HG02884 (cell line): Measurements from ENCODE around the gene PSMD4.

Source experiments
- ATAC-seq: cut with Tn5 transposase; IDR thresholded peaks from one replicate; pipeline ENCODE4 v1.9.1; 2021; ENCODE audit warnings: mild to moderate bottlenecking, moderate library complexity; ENCODE audit not compliant: unreplicated experiment

PSMD4 gene

GRCh38 chr1:151293093-151293492 is 38.6 kb downstream of the PSMD4 start:
- no peak for ATAC-seq

- ATAC-seq = no peak
Measured at GRCh38 chr1:151294742-151295462, 40.4 kb downstream of the PSMD4 start.

- ATAC-seq = no peak
Measured at GRCh38 chr1:151309811-151310323, 55.3 kb downstream of the PSMD4 start.

GRCh38 chr1:151311011-151311410 is 56.5 kb downstream of the PSMD4 start:
- ATAC-seq = no peak

GRCh38 chr1:151311589-151312331 is 57.2 kb downstream of the PSMD4 start:
- ATAC-seq = no peak

- ATAC-seq = no peak
Measured at GRCh38 chr1:151312411-151312810, 57.9 kb downstream of the PSMD4 start.

- ATAC-seq = no peak
Measured at GRCh38 chr1:151312826-151313225, 58.3 kb downstream of the PSMD4 start.

- no peak for ATAC-seq
Measured at GRCh38 chr1:151313501-151313900, 59.0 kb downstream of the PSMD4 start.

- ATAC-seq = no peak
Measured at GRCh38 chr1:151314137-151314875, 59.8 kb downstream of the PSMD4 start.

- no peak for ATAC-seq
Measured at GRCh38 chr1:151315565-151316235, 61.2 kb downstream of the PSMD4 start.
